NCI-H2107 treated with DMSO at 0.1 percent for 48 hours (cell line): Measurements from ENCODE around the gene NUTM1.
"Not testable (repeated sequence)": the region's sequence is repeated elsewhere in the genome, so short reads cannot be mapped to it uniquely, and the experiment has no call there.

Source experiments
- DNase-seq: peaks from one replicate; lab custom pipeline; 2025; ENCODE audit not compliant: unreplicated experiment; lab: John Stamatoyannopoulos, UW

The NUTM1 gene

DNA sequence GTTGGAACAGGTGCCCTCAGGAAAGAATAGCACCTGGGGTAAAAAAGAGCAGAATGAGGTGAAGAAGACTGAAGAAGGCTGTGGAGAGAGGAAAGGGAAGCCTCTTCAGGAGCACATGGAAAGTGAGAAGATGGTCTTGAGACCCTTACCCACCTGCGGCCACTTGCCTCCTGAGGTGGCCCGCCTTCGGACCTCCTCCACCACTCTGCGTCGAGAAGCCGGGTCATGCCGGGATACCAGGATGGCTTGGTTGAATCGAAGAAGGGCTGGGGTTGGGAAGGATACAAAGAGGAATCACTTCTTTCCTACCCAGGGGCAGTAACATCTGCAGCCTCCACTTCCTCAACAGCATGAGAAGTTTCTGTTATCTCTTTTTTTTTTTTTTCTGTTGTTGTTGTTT is 20.9 kb downstream of the NUTM1 start:
- DNase-seq, result no peak

DNA sequence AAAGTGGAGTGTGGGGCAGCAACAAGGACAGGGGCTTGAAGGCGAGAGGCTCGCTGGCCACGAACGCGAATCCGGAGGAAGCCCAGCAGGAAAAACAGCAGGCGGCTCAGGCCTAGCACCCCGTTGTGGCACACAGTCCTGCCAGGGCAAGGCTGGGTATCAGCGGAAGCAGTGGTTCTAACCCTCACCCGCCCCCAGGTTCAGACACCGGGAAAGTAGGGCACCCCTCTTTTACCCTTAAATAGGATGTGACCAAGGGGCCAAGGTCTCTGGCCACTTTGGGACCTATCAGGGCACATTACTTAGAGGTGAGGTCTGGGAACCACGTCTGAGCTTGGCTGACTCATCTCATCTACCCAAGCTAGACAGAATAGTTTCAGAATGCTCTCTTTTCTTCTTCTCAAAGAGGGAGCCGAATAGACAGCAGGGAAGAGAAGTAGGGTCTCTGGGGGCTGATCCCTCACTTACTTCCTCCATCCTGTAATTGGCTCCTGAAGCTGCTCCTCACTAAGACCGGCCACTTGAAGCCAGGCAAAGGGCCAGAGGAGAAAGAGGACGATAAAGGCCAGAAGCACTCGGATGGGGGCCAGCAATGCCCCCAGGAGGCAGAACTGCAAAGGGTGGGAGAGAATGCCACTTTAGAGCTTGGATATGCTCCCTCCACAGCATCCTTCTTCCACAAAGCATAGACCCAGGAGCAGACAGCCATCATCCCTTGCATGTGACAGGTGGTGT is 22.1 kb downstream of the NUTM1 start:
- DNase-seq, result no peak

DNA sequence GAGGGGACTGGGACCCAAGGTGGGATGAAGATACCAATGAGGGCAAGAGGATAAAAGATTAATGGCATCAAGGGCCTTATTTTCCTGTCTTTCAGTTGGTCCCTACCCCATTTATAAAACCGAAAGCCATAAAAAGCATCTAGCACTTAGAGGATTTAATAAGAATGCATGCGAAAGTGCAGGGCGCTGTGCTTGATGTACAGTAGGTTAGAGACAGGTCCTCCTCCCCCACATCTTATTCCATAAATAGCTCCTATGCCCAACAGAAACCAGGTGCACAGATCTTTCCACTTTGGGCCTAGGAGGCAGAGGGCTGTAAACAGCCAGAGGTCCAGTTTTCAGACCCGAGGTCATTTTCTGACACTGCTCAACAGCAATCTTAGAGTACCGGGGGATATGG is 22.7 kb downstream of the NUTM1 start:
- DNase-seq, result no peak

DNA sequence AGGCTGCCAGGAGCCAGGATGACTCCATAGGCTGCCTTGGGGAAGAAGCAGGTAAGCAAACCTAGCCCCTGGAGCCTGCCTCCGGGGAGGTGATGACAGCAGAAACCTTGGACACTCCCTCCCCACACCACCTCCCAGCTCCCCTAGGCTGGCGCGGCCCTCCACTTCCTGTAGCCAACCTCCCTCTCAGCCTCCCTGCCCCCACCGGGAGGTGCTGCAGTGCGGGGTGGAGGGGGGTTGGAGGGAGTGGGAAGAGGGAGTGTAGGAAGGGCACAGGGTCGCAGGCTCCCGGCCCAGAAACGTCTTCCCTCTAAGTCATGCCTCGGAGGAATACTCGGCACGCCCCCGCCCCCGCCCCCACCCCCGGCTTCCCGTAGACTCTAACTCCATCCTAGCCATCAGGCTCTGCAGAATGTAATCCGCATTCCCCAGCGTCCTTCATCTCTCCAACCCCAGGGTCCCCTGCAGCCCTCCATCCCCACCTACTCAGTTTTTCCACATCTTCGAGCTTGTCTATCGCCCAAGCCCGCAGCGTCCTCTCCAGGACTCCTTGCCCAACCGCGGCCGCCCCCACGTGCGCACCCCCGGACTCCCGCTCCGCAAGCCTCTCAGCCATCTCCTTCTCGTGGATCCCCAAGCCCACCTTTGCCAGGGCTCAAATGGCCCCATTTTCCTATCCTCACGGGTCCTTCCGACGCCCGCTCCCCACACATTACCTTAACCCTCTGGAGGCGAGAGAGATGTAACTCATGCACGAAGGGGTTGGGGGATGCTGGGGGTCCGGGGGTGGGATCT is 23.4 kb downstream of the NUTM1 start:
- DNase-seq, result peak; percentile 35

DNA sequence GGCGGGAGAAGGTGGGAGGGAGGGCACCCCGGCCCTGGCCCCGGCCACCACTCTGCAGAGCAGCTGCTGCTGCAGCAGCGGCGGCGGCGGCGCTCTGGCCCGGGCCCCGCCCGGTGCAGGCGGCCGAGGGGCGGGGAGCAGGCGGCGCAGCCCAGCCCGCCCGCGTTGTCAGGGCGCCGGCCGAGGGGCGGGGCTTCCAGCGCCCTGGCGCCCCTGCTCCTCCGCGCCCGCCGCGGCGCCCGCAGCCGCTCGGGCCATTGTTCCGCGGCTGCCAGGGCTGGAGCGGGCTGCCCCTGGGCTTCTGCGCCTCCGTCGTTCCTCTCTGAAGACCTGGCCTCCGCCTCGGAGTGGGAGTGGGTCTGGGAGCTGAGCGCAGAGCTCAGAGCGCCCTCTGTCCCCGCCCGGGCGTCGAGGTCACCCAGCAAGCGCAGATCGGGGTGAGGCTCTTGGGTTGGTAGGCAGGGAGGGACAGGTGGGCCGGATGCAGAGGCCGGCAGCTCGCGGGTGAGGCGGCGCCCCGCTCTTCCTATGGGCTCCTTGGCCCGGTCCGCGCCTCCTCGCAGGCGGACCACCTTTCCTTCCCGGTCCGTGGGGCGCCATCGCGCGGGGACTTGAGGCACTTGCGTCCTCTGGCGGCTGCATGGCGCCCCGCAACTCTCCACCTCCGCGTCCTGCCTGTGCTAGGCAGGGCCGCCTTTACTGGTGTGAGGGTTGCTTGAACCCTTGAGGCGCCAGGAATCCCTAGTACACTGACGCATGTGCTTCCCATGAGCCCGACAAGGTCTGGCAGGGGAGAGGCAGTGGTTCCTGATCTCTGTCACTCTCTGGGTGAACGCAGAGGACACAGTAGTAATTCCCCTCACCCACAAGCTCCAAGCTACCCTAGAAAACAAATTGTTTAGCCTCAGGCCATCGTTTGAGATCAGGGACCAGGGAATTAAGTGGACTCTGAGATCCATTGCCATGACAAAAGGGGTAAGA is 24.3 kb downstream of the NUTM1 start, which contains the start of gene LPCAT4:
LPCAT4 (minus strand) TSS at position 96 of the 981 bp plus-strand sequence. CDS start 96 bp downstream, outside the sequence.
- DNase-seq, result peak; percentile 25

DNA sequence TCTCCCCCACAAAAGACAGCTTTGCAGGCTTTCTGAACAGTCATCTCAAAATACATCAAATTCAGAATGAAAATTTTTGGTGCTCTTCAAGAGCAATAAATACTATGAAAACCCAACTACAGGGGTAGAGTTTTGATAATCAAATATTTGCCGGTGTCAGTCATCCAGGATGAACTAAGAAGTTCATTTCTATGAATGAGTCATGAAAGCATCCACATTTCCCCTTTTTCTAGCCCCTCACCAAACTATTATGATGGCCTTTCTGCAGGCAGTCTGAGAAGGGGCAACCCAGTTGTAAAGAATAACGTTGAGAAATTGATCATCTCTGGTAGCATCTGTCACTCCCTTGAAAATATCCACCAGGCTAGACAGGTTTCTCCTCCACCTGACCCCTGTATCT is 27.0 kb downstream of the NUTM1 start:
- DNase-seq, result no peak

DNA sequence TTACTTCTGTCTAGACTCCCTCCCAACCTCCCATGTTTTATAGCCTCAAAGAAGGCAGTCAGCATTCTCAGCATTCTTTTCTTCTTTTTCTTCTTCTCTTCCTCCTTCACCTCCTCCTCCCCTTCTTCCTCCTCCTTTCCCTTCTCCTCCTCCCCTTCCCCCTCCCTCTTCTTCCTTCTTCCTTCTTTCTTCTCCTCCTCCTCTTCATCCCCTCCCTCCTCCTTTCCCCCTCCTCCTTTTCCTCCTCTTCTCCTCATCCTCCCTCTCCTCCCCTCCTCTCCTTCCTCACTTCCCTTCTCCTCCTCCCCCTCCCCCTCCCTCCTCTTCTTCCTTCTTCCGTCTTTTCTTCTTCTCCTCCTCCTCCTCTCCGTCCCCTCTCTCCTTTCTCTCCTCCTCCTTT is 27.5 kb downstream of the NUTM1 start:
- no peak for DNase-seq

DNA sequence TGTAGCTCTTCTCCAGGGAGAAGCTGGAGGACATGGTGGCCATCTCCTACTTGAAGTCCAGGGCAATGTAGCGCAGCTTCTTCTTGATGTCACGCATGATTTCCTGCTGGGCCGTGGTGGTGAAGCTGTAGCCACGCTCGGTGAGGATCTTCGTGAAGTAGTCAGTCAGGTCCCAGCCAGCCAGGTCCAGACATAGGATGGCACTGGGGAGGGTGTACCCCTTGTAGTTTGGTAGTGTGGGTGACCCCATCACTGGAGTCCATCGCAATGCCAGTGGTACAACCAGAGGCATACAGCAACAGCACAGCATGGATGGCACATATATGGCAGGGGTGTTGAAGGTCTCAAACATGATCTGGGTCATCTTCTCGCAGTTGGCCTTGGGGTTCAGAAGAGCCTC is 30.8 kb downstream of the NUTM1 start:
- no peak for DNase-seq

DNA sequence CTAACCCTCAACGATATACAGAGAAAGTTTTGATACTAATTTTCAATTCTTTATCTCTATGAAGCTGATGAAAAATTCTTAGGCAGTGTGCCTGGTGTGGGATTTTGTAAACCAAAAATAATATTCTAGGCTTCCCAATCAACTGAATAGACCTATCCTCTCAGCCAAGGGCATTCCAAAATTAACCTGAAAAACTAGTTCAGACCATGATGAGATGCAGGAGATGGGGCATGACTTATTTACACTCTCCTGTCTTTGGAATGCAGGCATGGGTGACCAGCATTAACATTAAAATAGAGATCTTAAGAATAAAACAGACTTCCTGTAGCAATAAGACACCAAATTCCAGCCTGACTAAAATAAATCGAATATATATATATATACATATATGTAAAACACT is 31.7 kb downstream of the NUTM1 start:
- DNase-seq, result no peak

DNA sequence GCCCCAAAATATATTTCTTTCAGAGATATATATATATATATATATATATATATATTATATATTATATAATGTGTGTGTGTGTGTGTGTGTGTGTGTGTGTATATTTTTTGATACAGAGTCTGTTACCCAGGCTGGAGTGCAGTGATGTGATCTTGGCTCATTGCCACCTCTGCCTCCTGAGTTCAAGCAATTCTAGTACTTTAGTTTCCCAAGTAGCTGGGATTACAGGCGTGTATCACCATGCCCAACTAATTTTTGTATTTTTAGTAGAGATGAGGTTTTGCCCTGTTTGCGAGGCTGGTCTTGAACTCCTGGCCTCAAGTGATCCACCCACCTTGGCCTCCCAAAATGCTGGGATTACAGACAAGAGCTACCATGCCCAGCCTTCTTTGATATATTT is 32.4 kb downstream of the NUTM1 start:
- DNase-seq, result not testable (repeated sequence)

DNA sequence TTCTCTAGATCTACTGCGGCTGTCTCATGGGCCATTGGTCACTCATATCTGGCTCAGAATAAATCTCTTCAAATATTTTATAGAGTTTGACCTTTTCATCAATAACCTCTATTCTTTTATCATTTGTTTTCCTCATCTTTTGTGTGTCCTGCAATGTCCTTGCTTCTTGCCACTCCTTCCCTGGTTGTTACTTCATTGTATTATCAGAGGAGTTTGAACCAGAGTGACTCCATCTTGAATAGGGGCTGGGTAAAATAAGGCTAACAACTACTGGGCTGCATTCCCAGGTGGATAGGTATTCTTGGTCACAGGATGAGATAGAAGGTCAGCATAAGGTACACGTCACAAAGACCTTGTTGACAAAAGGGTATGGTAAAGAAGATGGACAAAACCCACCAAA is 33.7 kb downstream of the NUTM1 start:
- no peak for DNase-seq

DNA sequence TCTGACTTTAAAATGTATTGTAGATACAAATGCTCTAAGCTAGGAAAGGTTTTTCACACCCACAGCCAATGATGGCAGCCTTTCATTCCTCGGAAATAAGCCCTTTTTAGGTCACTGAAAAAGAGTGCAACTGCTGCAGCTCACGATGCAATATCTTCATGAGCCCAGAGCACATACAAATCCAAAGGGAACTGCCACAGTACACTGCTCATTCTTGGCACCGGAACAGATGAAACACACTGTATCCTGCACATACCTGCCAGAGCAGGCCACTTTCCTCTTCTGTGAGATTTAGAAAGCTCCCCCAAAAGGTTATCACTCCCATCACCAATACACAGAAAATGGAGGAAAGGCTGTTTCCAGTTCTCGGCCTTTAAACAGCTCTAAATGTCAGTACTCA is 37.4 kb downstream of the NUTM1 start:
- DNase-seq, result not testable (repeated sequence)

DNA sequence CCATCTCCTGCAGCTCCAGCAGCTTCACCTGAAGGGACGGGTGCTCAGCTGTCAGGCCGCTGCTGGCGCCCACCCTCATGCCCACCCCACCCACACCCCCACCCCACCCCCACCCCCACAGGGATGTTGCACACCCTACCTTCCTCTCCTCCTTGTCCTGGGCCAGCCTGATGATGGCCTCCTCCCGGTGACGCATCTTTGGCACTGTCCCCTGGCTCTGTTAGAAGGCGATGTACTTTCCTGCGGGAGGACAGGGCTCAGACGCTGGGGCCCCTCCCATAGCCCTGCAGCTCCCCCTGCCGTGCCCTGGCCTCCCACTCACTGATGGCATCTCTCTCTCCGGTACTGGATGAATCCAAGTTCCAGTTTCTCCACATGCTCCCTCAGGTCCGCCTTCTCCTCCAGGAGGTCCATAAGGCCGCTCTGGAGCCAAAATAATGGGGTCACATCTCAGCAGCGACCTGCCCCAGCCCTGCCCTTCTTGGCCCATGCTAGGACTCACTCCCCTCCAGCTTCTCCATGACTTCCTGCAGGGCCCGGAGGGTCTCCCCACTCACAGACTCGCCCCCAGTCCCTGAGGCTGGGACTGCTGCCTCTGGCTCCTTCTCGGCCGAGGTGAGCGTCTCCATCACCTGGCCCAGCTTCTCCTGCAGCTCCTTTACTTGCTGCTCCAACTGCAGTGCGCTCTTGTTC is 38.9 kb downstream of the NUTM1 start:
- not testable (repeated sequence) for DNase-seq

DNA sequence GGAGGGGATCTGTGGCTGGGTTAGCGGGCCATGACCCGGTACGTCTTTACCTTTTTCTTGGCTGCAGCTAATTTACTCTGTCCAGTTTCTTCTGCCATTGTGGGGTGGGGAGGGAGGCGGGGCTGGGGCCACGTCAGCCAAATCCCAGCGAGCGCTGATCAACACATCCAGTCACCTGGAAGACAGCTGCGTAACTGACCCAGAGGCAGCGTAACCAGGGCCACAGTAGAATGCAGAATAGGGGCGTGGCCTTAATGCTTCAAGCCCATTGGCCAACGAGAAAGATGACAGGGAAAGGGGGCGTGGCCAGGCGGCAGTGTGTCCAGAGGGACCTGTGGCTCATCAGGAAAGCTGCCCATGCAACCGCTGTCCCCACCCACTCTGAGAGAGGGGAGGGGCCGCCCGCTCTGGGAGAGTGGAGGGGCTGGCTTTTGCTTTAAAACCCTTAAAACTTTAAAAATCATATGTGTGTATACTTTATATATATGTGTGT is 46.5 kb downstream of the NUTM1 start:
- DNase-seq, result not testable (repeated sequence)

DNA sequence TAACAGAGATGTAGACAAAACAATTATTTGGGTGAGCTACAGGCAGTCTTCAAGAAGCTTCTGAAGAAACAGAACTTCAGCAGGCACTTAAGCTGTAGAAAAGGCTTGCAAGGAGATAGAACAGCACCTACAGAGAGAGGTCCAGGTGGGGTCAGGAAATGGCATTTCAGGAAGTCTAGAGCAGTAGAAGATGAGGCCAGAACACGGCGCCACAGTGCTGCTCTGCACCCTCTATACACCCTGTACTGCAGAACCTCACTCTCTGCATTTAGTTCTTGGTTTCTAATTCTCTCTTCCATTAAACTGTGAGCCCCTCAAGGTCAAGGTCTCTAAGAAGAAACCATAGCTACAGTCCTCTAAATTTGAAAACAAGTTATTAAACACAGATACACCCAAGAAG is 49.9 kb downstream of the NUTM1 start:
- DNase-seq, result not testable (repeated sequence)

DNA sequence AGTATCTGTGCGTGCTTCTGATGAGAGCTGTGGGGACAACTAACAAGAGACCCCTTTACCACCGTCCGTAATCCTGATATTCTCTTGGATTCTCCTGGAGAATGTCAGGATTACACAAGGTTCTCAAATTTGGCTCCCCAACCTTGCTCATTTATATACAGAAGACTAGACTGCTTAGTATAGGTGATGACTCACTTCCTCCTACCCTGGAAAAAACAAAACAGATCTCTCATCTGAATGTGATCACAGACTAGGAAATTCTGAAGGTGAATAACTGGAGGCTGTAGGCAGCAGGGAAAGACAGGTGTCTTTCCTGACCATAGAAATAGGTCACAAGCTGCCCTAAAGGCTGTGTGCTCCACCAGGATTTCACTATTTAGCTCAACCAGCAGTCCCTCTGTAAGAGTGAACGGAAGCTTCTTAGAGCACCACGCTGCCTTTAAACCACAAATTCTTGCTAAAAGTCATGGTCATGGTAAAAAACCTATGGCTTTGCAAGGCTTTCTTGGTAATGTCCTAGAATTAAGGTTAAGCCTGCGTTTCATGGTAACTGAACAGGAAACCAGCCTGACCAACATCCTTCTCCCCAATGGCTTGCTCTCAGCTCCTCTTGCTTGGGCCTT is 54.6 kb downstream of the NUTM1 start:
- not testable (repeated sequence) for DNase-seq

DNA sequence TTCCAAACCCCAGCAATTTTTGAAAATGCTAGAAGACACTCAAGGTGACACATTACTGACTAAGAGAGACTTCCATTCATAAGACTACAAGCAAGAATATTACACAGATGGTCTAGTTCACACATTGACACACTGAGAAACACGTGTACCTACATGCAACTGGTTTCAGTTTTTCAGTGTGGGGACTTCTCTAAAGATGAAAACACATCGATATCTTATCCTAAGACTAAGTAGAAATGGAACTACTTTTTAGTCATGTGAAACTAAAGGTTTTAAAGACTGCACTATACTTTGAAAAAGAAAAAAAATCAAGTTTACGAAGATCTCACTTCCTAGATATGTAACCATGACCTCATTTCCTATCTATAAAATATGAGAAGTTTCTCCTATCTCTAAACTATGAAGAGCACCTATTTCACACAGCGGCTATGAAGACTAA is 60.1 kb downstream of the NUTM1 start:
- not testable (repeated sequence) for DNase-seq

DNA sequence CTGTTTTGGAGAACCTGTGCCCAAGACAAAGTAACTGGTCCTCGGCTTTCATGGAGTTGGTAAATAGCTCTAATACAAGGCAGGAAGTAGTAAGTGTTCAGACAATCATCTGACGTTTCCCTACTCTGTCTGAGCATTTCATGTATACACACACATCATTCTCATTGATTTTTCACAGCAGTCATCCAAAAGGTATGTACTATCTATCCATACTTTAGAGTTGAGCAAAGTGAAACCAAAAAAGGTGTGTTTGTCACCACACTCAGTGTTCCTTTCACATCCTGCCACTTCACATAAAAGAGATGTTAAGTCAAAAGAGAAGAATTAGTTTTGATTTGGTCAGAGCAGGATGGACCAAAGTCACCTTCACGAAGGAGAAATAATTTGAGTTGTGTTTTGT is 60.8 kb downstream of the NUTM1 start:
- DNase-seq, result not testable (repeated sequence)
